A549 (cell line): ENCODE results near the gene ABCG4. TPM values are rescaled to one million over a fixed set of nuclear protein-coding genes. Genes with fewer than 3 reads are reported as not detected.

Experiments used
- polyA plus RNA-seq, 4 experiments: library from polyadenylated mRNA; depleted of rRNA in 3 of 4; stranded (reverse); fragments of >200 nt; fragmentation: RNase III in 1 of 4; extraction: RNeasy Plus Mini Kit Qiagen cat#74134 plus additional on column Dnase treatment in 1 of 4; gene quantifications; 2 replicates in 3 of 4; 3 replicates in 1 of 4; pipeline ENCODE4 v1.2.3, GENCODE V29; 2011 to 2017

Gene ABCG4
- polyA plus RNA-seq, 2 of the 4 experiments (the other 2 are of a cell fraction): 0.10 to 0.44 TPM

Other genes with a start within 250 kb of the ABCG4 start
- 7.0 and 8.8 TPM in 2 replicates for gene BCL9L, start 223.1 kb upstream of the ABCG4 start, polyA plus RNA-seq (2011; rRNA removed)
- gene BCL9L, start 223.1 kb upstream of the ABCG4 start, polyA plus RNA-seq (2017; fragmentation: RNase III; extraction: RNeasy Plus Mini Kit Qiagen cat#74134 plus additional on column Dnase treatment): 51.8 to 53.2 TPM (median 52.0 TPM) in 3 replicates
- gene UPK2, start 192.8 kb upstream of the ABCG4 start, polyA plus RNA-seq (2011; rRNA removed): 0.20 and 0.37 TPM in 2 replicates
- 0.41 to 0.92 TPM (median 0.50 TPM) in 3 replicates for gene UPK2, start 192.8 kb upstream of the ABCG4 start, polyA plus RNA-seq (2017; fragmentation: RNase III; extraction: RNeasy Plus Mini Kit Qiagen cat#74134 plus additional on column Dnase treatment)
- not detected in 2 replicates for gene FOXR1, start 177.3 kb upstream of the ABCG4 start, polyA plus RNA-seq (2011; rRNA removed)
- not detected in 3 replicates for gene FOXR1, start 177.3 kb upstream of the ABCG4 start, polyA plus RNA-seq (2017; fragmentation: RNase III; extraction: RNeasy Plus Mini Kit Qiagen cat#74134 plus additional on column Dnase treatment)
- gene CENATAC, start 150.9 kb upstream of the ABCG4 start, polyA plus RNA-seq (2011; rRNA removed): 14.8 and 20.2 TPM in 2 replicates
- gene CENATAC, start 150.9 kb upstream of the ABCG4 start, polyA plus RNA-seq (2017; fragmentation: RNase III; extraction: RNeasy Plus Mini Kit Qiagen cat#74134 plus additional on column Dnase treatment): 11.1 to 14.8 TPM (median 12.4 TPM) in 3 replicates
- 644 and 844 TPM in 2 replicates for gene RPS25, start 130.7 kb upstream of the ABCG4 start, polyA plus RNA-seq (2011; rRNA removed)
- gene RPS25, start 130.7 kb upstream of the ABCG4 start, polyA plus RNA-seq (2017; fragmentation: RNase III; extraction: RNeasy Plus Mini Kit Qiagen cat#74134 plus additional on column Dnase treatment): 1,476 to 1,567 TPM (median 1,517 TPM) in 3 replicates
- gene TRAPPC4, start 130.3 kb upstream of the ABCG4 start, polyA plus RNA-seq (2011; rRNA removed): 77.7 and 90.0 TPM in 2 replicates
- gene TRAPPC4, start 130.3 kb upstream of the ABCG4 start, polyA plus RNA-seq (2017; fragmentation: RNase III; extraction: RNeasy Plus Mini Kit Qiagen cat#74134 plus additional on column Dnase treatment): 61.7 to 72.8 TPM (median 71.6 TPM) in 3 replicates
- 21.2 and 22.8 TPM in 2 replicates for gene SLC37A4, start 118.2 kb upstream of the ABCG4 start, polyA plus RNA-seq (2011; rRNA removed)
- gene SLC37A4, start 118.2 kb upstream of the ABCG4 start, polyA plus RNA-seq (2017; fragmentation: RNase III; extraction: RNeasy Plus Mini Kit Qiagen cat#74134 plus additional on column Dnase treatment): 12.7 to 15.5 TPM (median 14.0 TPM) in 3 replicates
- 83.1 and 116 TPM in 2 replicates for gene HYOU1, start 91.8 kb upstream of the ABCG4 start, polyA plus RNA-seq (2011; rRNA removed)
- 38.0 to 44.8 TPM (median 42.1 TPM) in 3 replicates for gene HYOU1, start 91.8 kb upstream of the ABCG4 start, polyA plus RNA-seq (2017; fragmentation: RNase III; extraction: RNeasy Plus Mini Kit Qiagen cat#74134 plus additional on column Dnase treatment)
- gene VPS11, start 81.2 kb upstream of the ABCG4 start, polyA plus RNA-seq (2011; rRNA removed): 4.6 and 11.3 TPM in 2 replicates
- gene VPS11, start 81.2 kb upstream of the ABCG4 start, polyA plus RNA-seq (2017; fragmentation: RNase III; extraction: RNeasy Plus Mini Kit Qiagen cat#74134 plus additional on column Dnase treatment): 10.8 to 12.1 TPM (median 12.0 TPM) in 3 replicates
- gene HMBS, start 64.2 kb upstream of the ABCG4 start, polyA plus RNA-seq (2011; rRNA removed): 62.2 and 77.6 TPM in 2 replicates
- gene HMBS, start 64.2 kb upstream of the ABCG4 start, polyA plus RNA-seq (2017; fragmentation: RNase III; extraction: RNeasy Plus Mini Kit Qiagen cat#74134 plus additional on column Dnase treatment): 48.8 to 51.7 TPM (median 49.1 TPM) in 3 replicates
- gene DPAGT1, start 47.2 kb upstream of the ABCG4 start, polyA plus RNA-seq (2011; rRNA removed): 81.4 and 86.9 TPM in 2 replicates
- 42.1 to 47.6 TPM (median 43.7 TPM) in 3 replicates for gene DPAGT1, start 47.2 kb upstream of the ABCG4 start, polyA plus RNA-seq (2017; fragmentation: RNase III; extraction: RNeasy Plus Mini Kit Qiagen cat#74134 plus additional on column Dnase treatment)
- gene C2CD2L, start 41.7 kb upstream of the ABCG4 start, polyA plus RNA-seq (2011; rRNA removed): 2.4 and 3.5 TPM in 2 replicates
- gene C2CD2L, start 41.7 kb upstream of the ABCG4 start, polyA plus RNA-seq (2017; fragmentation: RNase III; extraction: RNeasy Plus Mini Kit Qiagen cat#74134 plus additional on column Dnase treatment): 4.1 to 4.8 TPM (median 4.2 TPM) in 3 replicates
- 13.0 and 16.3 TPM in 2 replicates for gene HINFP, start 27.5 kb upstream of the ABCG4 start, polyA plus RNA-seq (2011; rRNA removed)
- 10.0 to 11.7 TPM (median 10.3 TPM) in 3 replicates for gene HINFP, start 27.5 kb upstream of the ABCG4 start, polyA plus RNA-seq (2017; fragmentation: RNase III; extraction: RNeasy Plus Mini Kit Qiagen cat#74134 plus additional on column Dnase treatment)
- 8.4 and 10.4 TPM in 2 replicates for gene NLRX1, start 19.7 kb downstream of the ABCG4 start, polyA plus RNA-seq (2011; rRNA removed)
- 7.4 to 9.2 TPM (median 8.5 TPM) in 3 replicates for gene NLRX1, start 19.7 kb downstream of the ABCG4 start, polyA plus RNA-seq (2017; fragmentation: RNase III; extraction: RNeasy Plus Mini Kit Qiagen cat#74134 plus additional on column Dnase treatment)
- 0.80 and 1.5 TPM in 2 replicates for gene NHERF4, start 36.4 kb downstream of the ABCG4 start, polyA plus RNA-seq (2011; rRNA removed)
- 0.42 to 0.78 TPM (median 0.62 TPM) in 3 replicates for gene NHERF4, start 36.4 kb downstream of the ABCG4 start, polyA plus RNA-seq (2017; fragmentation: RNase III; extraction: RNeasy Plus Mini Kit Qiagen cat#74134 plus additional on column Dnase treatment)
- gene CBL, start 57.3 kb downstream of the ABCG4 start, polyA plus RNA-seq (2011; rRNA removed): 14.1 and 14.9 TPM in 2 replicates
- 5.9 to 6.3 TPM (median 6.0 TPM) in 3 replicates for gene CBL, start 57.3 kb downstream of the ABCG4 start, polyA plus RNA-seq (2017; fragmentation: RNase III; extraction: RNeasy Plus Mini Kit Qiagen cat#74134 plus additional on column Dnase treatment)
- 5.4 and 5.5 TPM in 2 replicates for gene MCAM, start 168.1 kb downstream of the ABCG4 start, polyA plus RNA-seq (2011; rRNA removed)
- 14.9 to 18.1 TPM (median 15.9 TPM) in 3 replicates for gene MCAM, start 168.1 kb downstream of the ABCG4 start, polyA plus RNA-seq (2017; fragmentation: RNase III; extraction: RNeasy Plus Mini Kit Qiagen cat#74134 plus additional on column Dnase treatment)
- gene RNF26, start 185.5 kb downstream of the ABCG4 start, polyA plus RNA-seq (2011; rRNA removed): 23.5 and 28.4 TPM in 2 replicates
- 23.3 to 26.5 TPM (median 25.4 TPM) in 3 replicates for gene RNF26, start 185.5 kb downstream of the ABCG4 start, polyA plus RNA-seq (2017; fragmentation: RNase III; extraction: RNeasy Plus Mini Kit Qiagen cat#74134 plus additional on column Dnase treatment)
- not detected in 2 replicates for gene C1QTNF5, start 191.8 kb downstream of the ABCG4 start, polyA plus RNA-seq (2011; rRNA removed)
- not detected in 3 replicates for gene C1QTNF5, start 191.8 kb downstream of the ABCG4 start, polyA plus RNA-seq (2017; fragmentation: RNase III; extraction: RNeasy Plus Mini Kit Qiagen cat#74134 plus additional on column Dnase treatment)
- not detected in 2 replicates for gene MFRP, start 197.7 kb downstream of the ABCG4 start, polyA plus RNA-seq (2011; rRNA removed)
- not detected in 3 replicates for gene MFRP, start 197.7 kb downstream of the ABCG4 start, polyA plus RNA-seq (2017; fragmentation: RNase III; extraction: RNeasy Plus Mini Kit Qiagen cat#74134 plus additional on column Dnase treatment)
- gene USP2, start 232.6 kb downstream of the ABCG4 start, polyA plus RNA-seq (2011; rRNA removed): 0.30 and 0.37 TPM in 2 replicates
- gene USP2, start 232.6 kb downstream of the ABCG4 start, polyA plus RNA-seq (2017; fragmentation: RNase III; extraction: RNeasy Plus Mini Kit Qiagen cat#74134 plus additional on column Dnase treatment): 0.48 to 0.83 TPM (median 0.73 TPM) in 3 replicates